HFF-Myc (cell line): ENCODE data around the gene OSGIN1.

Experiments used
- DNase-seq: peaks from one replicate; pipeline ENCODE4 v3.0.0-alpha.2; 2011; ENCODE audit warnings: low read depth; ENCODE audit errors: extremely low read depth
- H3K4me3 ChIP-seq: replicated peaks from 2 replicates; pipeline ENCODE4 v1.5.1; 2011; ENCODE audit warnings: low read depth, mild to moderate bottlenecking, control low read depth, low read length
- TF ChIP-seq, protein P1 (sequence below): IDR thresholded peaks from 2 replicates; pipeline ENCODE4 v1.5.1; 2012; ENCODE audit warnings: mild to moderate bottlenecking, low read depth, low read length, control low read depth; ENCODE audit errors: missing control alignments

OSGIN1 gene

DNA sequence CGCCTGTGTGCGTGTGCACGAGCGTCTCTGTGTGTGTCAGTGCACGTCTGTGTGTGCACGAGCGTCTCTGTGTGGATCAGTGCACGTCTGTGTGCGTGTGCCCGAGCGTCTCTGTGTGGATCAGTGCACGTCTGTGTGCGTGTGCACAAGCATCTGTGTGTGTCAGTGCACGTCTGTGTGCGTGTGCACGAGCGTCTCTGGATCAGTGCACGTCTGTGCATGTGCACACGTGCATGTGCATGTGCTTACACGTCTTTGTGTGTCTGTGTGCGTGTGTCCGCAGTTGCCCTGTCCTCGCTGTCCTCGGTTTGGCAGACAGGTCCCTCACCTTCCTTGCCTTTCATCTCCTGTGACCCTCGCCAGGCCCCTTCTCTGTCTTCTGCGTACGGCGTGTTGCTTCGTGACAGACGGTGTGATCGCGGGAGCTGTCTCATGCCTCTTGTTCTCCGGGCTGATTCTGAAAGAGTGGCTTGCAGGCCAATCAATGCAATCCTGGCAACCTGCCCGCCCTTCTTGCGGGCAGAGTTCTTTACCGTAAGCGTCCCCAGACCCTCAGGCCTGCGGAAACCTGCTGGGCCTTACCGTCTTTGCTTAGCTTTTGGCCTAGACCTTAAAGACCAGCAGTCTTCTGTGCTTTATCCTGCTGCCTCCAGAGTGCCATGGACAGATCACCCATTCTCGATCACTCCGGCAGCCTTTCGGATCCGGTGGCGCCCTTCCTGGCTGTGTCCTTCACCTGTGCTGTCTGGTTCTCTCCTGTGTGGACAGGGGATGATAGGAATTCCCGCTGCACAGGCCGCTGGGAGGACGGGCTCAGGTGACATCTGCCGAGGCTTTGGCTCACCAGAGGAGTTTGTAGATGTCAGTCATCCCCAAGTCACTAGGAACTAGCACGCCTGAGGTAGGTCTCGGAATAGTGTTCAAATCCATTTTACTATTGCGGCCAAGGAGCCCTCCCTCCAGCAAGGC, 35.6 kb upstream of the OSGIN1 start:
- TF ChIP-seq, protein P1, sequence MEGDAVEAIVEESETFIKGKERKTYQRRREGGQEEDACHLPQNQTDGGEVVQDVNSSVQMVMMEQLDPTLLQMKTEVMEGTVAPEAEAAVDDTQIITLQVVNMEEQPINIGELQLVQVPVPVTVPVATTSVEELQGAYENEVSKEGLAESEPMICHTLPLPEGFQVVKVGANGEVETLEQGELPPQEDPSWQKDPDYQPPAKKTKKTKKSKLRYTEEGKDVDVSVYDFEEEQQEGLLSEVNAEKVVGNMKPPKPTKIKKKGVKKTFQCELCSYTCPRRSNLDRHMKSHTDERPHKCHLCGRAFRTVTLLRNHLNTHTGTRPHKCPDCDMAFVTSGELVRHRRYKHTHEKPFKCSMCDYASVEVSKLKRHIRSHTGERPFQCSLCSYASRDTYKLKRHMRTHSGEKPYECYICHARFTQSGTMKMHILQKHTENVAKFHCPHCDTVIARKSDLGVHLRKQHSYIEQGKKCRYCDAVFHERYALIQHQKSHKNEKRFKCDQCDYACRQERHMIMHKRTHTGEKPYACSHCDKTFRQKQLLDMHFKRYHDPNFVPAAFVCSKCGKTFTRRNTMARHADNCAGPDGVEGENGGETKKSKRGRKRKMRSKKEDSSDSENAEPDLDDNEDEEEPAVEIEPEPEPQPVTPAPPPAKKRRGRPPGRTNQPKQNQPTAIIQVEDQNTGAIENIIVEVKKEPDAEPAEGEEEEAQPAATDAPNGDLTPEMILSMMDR = no peak
- no peak overlapping the region for H3K4me3 ChIP-seq
- DNase-seq = no peak

DNA sequence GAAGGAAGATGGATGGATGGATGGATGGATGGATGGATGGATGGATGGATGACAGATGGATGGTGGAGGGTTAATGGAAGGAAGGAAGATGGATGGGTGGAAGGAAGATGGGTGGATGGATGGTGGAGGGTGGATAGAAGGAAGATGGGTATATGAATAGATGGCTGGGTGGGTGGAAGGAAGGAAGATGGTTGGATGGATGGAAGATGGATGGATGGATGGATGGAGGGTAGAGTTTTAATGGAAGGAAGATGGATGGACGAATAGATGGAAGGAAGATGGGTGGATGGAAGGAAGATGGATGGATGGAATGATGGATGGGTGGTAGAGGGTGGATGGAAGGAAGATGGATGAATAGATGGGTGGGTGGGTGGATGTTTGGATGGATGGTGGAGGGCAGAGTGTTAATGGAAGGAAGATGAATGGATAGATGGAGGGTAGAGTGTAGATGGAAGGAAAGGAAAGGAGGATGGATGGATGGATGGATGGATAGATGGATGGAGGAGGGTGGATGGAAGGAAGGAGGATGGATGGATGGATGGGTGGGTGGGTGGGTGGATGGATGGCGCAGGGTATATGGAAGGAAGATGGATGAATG, 32.0 kb upstream of the OSGIN1 start:
- DNase-seq = no peak
- H3K4me3 ChIP-seq = no peak overlapping the region
- TF ChIP-seq, protein P1 = no peak

DNA sequence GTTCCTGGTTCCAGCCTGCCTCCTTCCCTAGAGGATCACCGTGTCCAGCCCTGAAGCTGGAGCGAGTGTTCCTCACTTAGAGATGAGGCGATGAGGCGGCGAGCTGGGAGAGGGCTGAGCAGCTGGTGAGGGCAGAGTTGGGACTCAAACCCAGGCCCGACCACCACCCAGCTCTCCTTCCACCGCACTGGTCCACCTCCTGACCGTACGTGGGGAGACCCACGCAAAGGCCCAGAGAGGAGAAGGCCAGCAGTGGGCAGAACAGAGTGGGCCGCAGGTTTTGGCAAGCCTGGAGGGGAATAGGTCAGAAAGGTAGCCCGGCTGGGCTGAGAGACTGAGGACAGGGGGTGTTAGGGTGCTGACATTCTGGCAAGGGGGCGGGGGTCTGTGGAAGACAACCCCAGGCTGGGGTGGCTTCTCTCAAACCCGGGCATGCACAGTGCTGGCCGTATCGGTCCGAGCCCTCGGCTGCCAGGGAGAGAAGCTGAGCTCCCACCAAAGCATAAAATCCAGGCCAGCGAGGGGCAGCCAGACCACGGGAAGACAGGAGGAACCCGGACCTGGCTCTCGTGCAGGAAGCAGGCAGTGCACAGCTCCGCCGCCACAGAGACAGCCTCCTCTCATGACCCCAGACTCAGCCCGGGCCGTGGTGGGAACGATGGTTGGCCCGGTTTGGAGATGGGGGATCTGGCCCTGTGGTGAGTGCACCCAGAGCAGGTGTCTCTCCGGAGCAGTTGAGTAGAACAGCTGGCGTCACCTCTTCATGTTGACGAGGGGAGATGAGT, 29.3 kb upstream of the OSGIN1 start:
- no peak overlapping the region for H3K4me3 ChIP-seq
- TF ChIP-seq, protein P1 = no peak
- no peak for DNase-seq

DNA sequence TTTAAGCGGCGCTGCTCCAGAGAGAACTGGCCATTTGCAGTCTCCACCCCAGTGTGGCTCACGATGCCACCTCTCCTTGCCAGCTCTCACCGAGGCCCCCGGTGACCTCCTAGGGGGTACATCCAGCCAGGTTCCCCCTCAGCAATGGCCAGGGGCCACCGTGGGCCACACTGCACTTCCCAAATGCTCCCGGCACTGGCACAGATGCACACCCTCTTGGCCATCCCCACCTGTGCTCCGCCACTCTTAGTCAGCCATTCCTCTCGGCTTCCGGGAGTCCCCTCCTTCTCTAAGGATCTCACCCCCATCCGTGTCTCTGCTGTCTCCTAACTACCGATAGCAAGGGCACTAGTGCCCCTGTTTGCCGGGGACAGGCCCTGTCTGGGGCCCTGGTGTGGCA, 28.4 kb upstream of the OSGIN1 start:
- DNase-seq = no peak
- H3K4me3 ChIP-seq = no peak overlapping the region
- TF ChIP-seq, protein P1 = no peak

DNA sequence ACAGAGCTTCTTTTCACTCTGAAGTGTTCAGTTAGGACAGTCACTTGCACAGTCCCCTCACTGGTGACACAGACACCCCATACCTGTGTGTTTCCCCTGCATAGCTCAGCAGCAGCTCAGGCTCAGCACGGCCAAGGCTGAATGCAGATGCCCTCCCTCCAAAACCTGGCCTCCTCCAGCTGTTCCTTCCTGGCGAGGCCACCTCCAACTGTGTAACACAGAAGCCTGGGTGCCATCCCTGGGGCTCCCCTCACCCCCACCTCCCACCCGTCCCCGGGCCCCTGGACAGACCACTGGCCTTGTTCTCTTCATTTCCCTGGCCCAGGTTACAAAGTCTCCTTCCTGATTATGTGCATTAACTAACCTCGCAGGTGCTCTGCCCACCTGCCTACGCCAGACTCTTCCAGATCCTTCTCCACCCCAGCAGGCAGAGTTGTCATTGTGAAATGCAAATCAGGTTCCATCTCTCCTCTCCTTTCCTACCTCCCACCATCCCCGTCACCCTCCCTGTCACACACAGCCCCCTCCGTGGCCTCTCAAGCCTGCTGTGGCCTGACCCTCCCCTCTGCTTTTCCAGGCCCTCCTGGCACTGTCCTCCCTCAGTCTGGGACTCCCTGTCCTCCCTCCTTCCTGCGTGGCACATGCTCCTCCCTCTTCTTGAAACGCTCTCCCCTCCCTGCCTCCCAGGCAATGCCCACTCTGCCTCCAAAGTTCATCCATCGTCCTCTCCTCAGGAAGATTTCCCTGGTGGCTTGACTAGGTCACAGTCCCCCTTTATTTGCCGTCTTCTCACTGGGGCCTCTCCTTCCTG, 27.7 kb upstream of the OSGIN1 start:
- no peak overlapping the region for H3K4me3 ChIP-seq
- DNase-seq = no peak
- TF ChIP-seq, protein P1 = no peak
